HEK293 (cell line): ENCODE measurements around the gene AURKA.

ENCODE experiments used
- CTCF ChIA-PET: fragments of 350-600 bp; formaldehyde crosslinking; extraction: SDS; loops from one replicate; lab custom pipeline; 2021; ENCODE audit warnings: antibody characterized with exemption; lab: Yijun Ruan, JAX
- POLR2A ChIA-PET: fragments of 300-600 bp; formaldehyde crosslinking; extraction: SDS; loops from one replicate; lab custom pipeline; 2020; ENCODE audit warnings: antibody characterized with exemption, inconsistent platforms; lab: Yijun Ruan, JAX
- H3K27ac ChIP-seq: fragments of 200-500 bp; sonication (Bioruptor generic); 2 replicates; pipeline ENCODE4 v1.5.1; 2014; ENCODE audit warnings: low read depth, low read length, control low read depth, inconsistent platforms; ENCODE audit errors: extremely low read depth
- H3K36me3 ChIP-seq, 2 experiments: fragments of 200-500 bp in 1 of 2; sonication (Bioruptor generic) in 1 of 2; 1 replicate in 1 of 2; 2 replicates in 1 of 2; pipeline ENCODE4 v1.5.1; 2014 to 2017; ENCODE audit warnings: inconsistent platforms in 2 of 2, low read length in 2 of 2; ENCODE audit not compliant: control insufficient read depth in 2 of 2, insufficient read depth in 1 of 2
- H3K4me1 ChIP-seq: fragments of 200-500 bp; sonication (Bioruptor generic); 2 replicates; pipeline ENCODE4 v1.5.1; 2014; ENCODE audit warnings: mild to moderate bottlenecking, low read length, inconsistent platforms; ENCODE audit not compliant: control insufficient read depth, insufficient read depth
- H3K4me3 ChIP-seq: 2 replicates; pipeline ENCODE4 v1.5.1; 2011; ENCODE audit warnings: low read depth, mild to moderate bottlenecking, control low read depth, low read length, moderate library complexity
- H3K9me3 ChIP-seq: fragments of 200-500 bp; sonication (Bioruptor generic); 2 replicates; pipeline ENCODE4 v1.5.1; 2014; ENCODE audit warnings: low read depth, low read length, inconsistent platforms; ENCODE audit not compliant: control insufficient read depth, insufficient read depth
- CTCF ChIP-seq: fragments of 450-650 bp; formaldehyde crosslinking; IDR thresholded peaks from 2 replicates; pipeline ENCODE4 v1.5.1; 2016; ENCODE audit warnings: missing biosample characterization, missing genetic modification characterization
- GFI1B ChIP-seq: fragments of 450-650 bp; formaldehyde crosslinking; IDR thresholded peaks from 2 replicates; pipeline ENCODE4 v1.5.1; 2016; ENCODE audit warnings: missing biosample characterization, missing genetic modification characterization
- GLIS2 ChIP-seq: fragments of 450-650 bp; formaldehyde crosslinking; IDR thresholded peaks from 2 replicates; pipeline ENCODE4 v1.5.1; 2016; ENCODE audit warnings: missing biosample characterization, missing genetic modification characterization
- REPIN1 ChIP-seq: fragments of 450-650 bp; formaldehyde crosslinking; IDR thresholded peaks from 2 replicates; pipeline ENCODE4 v1.5.1; 2017; ENCODE audit warnings: missing biosample characterization, missing genetic modification characterization, low read depth
- ZNF214 ChIP-seq: fragments of 450-650 bp; formaldehyde crosslinking; IDR thresholded peaks from 2 replicates; pipeline ENCODE4 v1.5.1; 2017; ENCODE audit warnings: missing biosample characterization, mild to moderate bottlenecking, missing genetic modification characterization, borderline replicate concordance
- ZNF23 ChIP-seq: fragments of 450-650 bp; formaldehyde crosslinking; IDR thresholded peaks from 2 replicates; pipeline ENCODE4 v1.5.1; 2016; ENCODE audit warnings: missing biosample characterization, missing genetic modification characterization, borderline replicate concordance
- ZNF26 ChIP-seq: fragments of 450-650 bp; formaldehyde crosslinking; IDR thresholded peaks from 2 replicates; pipeline ENCODE4 v1.5.1; 2016; ENCODE audit warnings: missing biosample characterization, missing genetic modification characterization
- ZNF266 ChIP-seq: fragments of 450-650 bp; formaldehyde crosslinking; IDR thresholded peaks from 2 replicates; pipeline ENCODE4 v1.5.1; 2016; ENCODE audit warnings: missing biosample characterization, missing genetic modification characterization, low read depth
- ZNF302 ChIP-seq: fragments of 450-650 bp; formaldehyde crosslinking; IDR thresholded peaks from 2 replicates; pipeline ENCODE4 v1.5.1; 2016; ENCODE audit warnings: missing biosample characterization, missing genetic modification characterization, low read depth
- ZNF426 ChIP-seq: fragments of 450-650 bp; formaldehyde crosslinking; IDR thresholded peaks from 2 replicates; pipeline ENCODE4 v1.5.1; 2017; ENCODE audit warnings: missing biosample characterization, missing genetic modification characterization, mild to moderate bottlenecking, inconsistent platforms, moderate library complexity
- ZNF510 ChIP-seq: fragments of 450-650 bp; formaldehyde crosslinking; IDR thresholded peaks from 2 replicates; pipeline ENCODE4 v1.5.1; 2018; ENCODE audit warnings: mild to moderate bottlenecking, missing genetic modification characterization, missing biosample characterization; ENCODE audit not compliant: insufficient replicate concordance
- ZNF677 ChIP-seq: fragments of 450-650 bp; IDR thresholded peaks from 2 replicates; pipeline ENCODE4 v1.5.0; 2018; ENCODE audit warnings: missing biosample characterization, mild to moderate bottlenecking, missing genetic modification characterization, moderate library complexity
- ZNF707 ChIP-seq: fragments of 450-650 bp; formaldehyde crosslinking; IDR thresholded peaks from 2 replicates; pipeline ENCODE4 v1.5.1; 2016; ENCODE audit warnings: missing biosample characterization, missing genetic modification characterization
- ZNF768 ChIP-seq: fragments of 450-650 bp; formaldehyde crosslinking; IDR thresholded peaks from 2 replicates; pipeline ENCODE4 v1.5.1; 2018; ENCODE audit warnings: missing biosample characterization, mild to moderate bottlenecking, missing genetic modification characterization
- ZSCAN30 ChIP-seq: fragments of 450-650 bp; IDR thresholded peaks from 2 replicates; pipeline ENCODE4 v1.5.1; 2018; ENCODE audit warnings: missing biosample characterization, mild to moderate bottlenecking, missing genetic modification characterization, moderate library complexity
- TF ChIP-seq, protein P1 (sequence below): fragments of 450-650 bp; formaldehyde crosslinking; IDR thresholded peaks from 2 replicates; pipeline ENCODE4 v1.5.1; 2016; ENCODE audit warnings: missing biosample characterization, missing genetic modification characterization
- TF ChIP-seq, protein P2 (sequence below): sonication (generic); formaldehyde crosslinking; IDR thresholded peaks from 2 replicates; pipeline ENCODE4 v1.8.1; 2022; ENCODE audit warnings: mild to moderate bottlenecking, moderate library complexity, missing genetic modification reagents
- TF ChIP-seq, protein P3 (sequence below): fragments of 450-650 bp; formaldehyde crosslinking; IDR thresholded peaks from 2 replicates; pipeline ENCODE4 v1.5.1; 2017; ENCODE audit warnings: missing biosample characterization, missing genetic modification characterization
- TF ChIP-seq, protein P4 (sequence below): fragments of 450-650 bp; formaldehyde crosslinking; IDR thresholded peaks from 2 replicates; pipeline ENCODE4 v1.5.1; 2017; ENCODE audit warnings: missing biosample characterization, missing genetic modification characterization

Gene AURKA

GRCh38 chr20:56428410-56428809, 36.4 kb upstream of the AURKA start:
- Histone ChIP-seq H3K36me3 (no peaks in the 10 kb centered on the region), H3K9me3 (no peaks in the 10 kb centered on the region), H3K27ac (no peak overlapping the region), H3K4me1 (no peaks in the 10 kb centered on the region), H3K4me3 (no peak overlapping the region)
- CTCF ChIA-PET = interaction anchor here (0.6 to 0.7 kb wide), 2 partner anchors 11 to 720 kb away, joined by 3 to 6 read pairs; no protein-coding TSS in a partner anchor
- POLR2A ChIA-PET = no interaction called here
- TF ChIP-seq ZSCAN30 (tag by site-specific recombination) (no peak), ZNF426 (no peak), CTCF (no peak)

- H3K36me3 ChIP-seq = no peaks in the 10 kb centered on the region
- POLR2A ChIA-PET = no interaction called here
- H3K27ac ChIP-seq = no peak overlapping the region
- CTCF ChIA-PET = interaction anchor here (0.6 to 0.7 kb wide), 2 partner anchors 10 kb away, joined by 3 to 6 read pairs; no protein-coding TSS in a partner anchor
- TF ChIP-seq ZNF677 (tag by site-specific recombination) (no peak), ZNF23 (tag by site-specific recombination) (no peak), REPIN1 (tag by site-specific recombination) (no peak)
- TF ChIP-seq, protein P1, sequence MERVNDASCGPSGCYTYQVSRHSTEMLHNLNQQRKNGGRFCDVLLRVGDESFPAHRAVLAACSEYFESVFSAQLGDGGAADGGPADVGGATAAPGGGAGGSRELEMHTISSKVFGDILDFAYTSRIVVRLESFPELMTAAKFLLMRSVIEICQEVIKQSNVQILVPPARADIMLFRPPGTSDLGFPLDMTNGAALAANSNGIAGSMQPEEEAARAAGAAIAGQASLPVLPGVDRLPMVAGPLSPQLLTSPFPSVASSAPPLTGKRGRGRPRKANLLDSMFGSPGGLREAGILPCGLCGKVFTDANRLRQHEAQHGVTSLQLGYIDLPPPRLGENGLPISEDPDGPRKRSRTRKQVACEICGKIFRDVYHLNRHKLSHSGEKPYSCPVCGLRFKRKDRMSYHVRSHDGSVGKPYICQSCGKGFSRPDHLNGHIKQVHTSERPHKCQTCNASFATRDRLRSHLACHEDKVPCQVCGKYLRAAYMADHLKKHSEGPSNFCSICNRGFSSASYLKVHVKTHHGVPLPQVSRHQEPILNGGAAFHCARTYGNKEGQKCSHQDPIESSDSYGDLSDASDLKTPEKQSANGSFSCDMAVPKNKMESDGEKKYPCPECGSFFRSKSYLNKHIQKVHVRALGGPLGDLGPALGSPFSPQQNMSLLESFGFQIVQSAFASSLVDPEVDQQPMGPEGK (tag by site-specific recombination) = no peak
- TF ChIP-seq, protein P2, sequence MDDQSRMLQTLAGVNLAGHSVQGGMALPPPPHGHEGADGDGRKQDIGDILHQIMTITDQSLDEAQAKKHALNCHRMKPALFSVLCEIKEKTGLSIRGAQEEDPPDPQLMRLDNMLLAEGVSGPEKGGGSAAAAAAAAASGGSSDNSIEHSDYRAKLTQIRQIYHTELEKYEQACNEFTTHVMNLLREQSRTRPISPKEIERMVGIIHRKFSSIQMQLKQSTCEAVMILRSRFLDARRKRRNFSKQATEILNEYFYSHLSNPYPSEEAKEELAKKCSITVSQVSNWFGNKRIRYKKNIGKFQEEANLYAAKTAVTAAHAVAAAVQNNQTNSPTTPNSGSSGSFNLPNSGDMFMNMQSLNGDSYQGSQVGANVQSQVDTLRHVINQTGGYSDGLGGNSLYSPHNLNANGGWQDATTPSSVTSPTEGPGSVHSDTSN (CRISPR knock-in tag) = no peak
- TF ChIP-seq, all 188 proteins: peak for 0
- Histone ChIP-seq H3K4me3 (no peak overlapping the region), H3K4me1 (no peaks in the 10 kb centered on the region), H3K9me3 (no peaks in the 10 kb centered on the region)
Observed at GRCh38 chr20:56427797-56428196, 35.8 kb upstream of the AURKA start.

DNA sequence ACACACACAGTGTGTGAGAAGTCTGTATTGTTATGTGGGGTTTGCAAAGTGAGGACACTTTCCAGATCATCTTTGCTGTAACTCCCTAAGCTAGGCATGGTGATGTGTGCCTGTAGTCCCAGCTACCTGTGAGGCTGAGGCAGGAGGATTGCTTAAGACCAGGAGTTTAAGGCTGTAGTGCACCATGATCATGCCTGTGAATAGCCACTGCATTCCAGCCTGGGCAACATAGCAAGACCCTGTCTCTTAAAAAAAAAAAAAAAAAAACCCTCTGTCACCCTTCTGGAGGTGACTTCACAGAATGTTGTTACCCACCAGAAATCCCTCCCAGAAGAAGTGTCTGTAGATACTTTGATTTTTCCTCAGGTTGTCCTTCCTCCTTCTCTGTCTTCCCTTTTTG, 34.9 kb upstream of the AURKA start:
- Histone ChIP-seq H3K4me3 (no peak overlapping the region), H3K9me3 (no peaks in the 10 kb centered on the region), H3K36me3 (no peaks in the 10 kb centered on the region), H3K4me1 (no peaks in the 10 kb centered on the region), H3K27ac (no peak overlapping the region)
- ChIA-PET POLR2A (no interaction called here), CTCF (no interaction called here)
- TF ChIP-seq ZNF26 (tag by site-specific recombination) (no peak), ZNF768 (tag by site-specific recombination) (no peak), GLIS2 (tag by site-specific recombination) (no peak), ZNF214 (tag by site-specific recombination) (no peak), GFI1B (no peak), ZNF707 (tag by site-specific recombination) (no peak), ZNF510 (tag by site-specific recombination) (no peak), ZNF266 (tag by site-specific recombination) (no peak), ZNF302 (tag by site-specific recombination) (no peak)
- TF ChIP-seq, protein P3, sequence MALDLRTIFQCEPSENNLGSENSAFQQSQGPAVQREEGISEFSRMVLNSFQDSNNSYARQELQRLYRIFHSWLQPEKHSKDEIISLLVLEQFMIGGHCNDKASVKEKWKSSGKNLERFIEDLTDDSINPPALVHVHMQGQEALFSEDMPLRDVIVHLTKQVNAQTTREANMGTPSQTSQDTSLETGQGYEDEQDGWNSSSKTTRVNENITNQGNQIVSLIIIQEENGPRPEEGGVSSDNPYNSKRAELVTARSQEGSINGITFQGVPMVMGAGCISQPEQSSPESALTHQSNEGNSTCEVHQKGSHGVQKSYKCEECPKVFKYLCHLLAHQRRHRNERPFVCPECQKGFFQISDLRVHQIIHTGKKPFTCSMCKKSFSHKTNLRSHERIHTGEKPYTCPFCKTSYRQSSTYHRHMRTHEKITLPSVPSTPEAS (tag by site-specific recombination) = no peak
- TF ChIP-seq, protein P4, sequence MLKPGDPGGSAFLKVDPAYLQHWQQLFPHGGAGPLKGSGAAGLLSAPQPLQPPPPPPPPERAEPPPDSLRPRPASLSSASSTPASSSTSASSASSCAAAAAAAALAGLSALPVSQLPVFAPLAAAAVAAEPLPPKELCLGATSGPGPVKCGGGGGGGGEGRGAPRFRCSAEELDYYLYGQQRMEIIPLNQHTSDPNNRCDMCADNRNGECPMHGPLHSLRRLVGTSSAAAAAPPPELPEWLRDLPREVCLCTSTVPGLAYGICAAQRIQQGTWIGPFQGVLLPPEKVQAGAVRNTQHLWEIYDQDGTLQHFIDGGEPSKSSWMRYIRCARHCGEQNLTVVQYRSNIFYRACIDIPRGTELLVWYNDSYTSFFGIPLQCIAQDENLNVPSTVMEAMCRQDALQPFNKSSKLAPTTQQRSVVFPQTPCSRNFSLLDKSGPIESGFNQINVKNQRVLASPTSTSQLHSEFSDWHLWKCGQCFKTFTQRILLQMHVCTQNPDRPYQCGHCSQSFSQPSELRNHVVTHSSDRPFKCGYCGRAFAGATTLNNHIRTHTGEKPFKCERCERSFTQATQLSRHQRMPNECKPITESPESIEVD (tag by site-specific recombination) = no peak
